HepG2 (cell line): ENCODE measurements around the gene SRCAP. TPM values are rescaled to one million over a fixed set of nuclear protein-coding genes. Genes with fewer than 3 reads are reported as not detected.

Experiments
- BRD4 ChIP-seq: sonication (generic); formaldehyde crosslinking; IDR thresholded peaks from 2 replicates; pipeline ENCODE4 v1.4.0; 2020; ENCODE audit warnings: missing genetic modification reagents
- CHD2 ChIP-seq: IDR thresholded peaks from 2 replicates; pipeline ENCODE4 v1.6.1; 2011; ENCODE audit warnings: low read depth, low read length, improper control_type of control experiment
- HMGXB4 ChIP-seq, 2 experiments: sonication (generic) in 1 of 2; formaldehyde crosslinking in 1 of 2; IDR thresholded peaks; 2 replicates each; pipeline versions ENCODE4 v1.4.0 to v1.6.1; 2018 to 2020; ENCODE audit warnings: missing genetic modification reagents in 2 of 2, borderline replicate concordance in 1 of 2, low read depth in 1 of 2, mild to moderate bottlenecking in 1 of 2, missing biosample characterization in 1 of 2
- HNRNPK ChIP-seq: fragments of 200-400 bp; formaldehyde crosslinking; IDR thresholded peaks from 2 replicates; pipeline ENCODE4 v1.6.1; 2018; ENCODE audit warnings: low read length, low read depth, moderate library complexity, mild to moderate bottlenecking; ENCODE audit not compliant: poor library complexity, severe bottlenecking
- MAZ ChIP-seq, 2 experiments: sonication (generic) in 1 of 2; formaldehyde crosslinking in 1 of 2; IDR thresholded peaks; 2 replicates each; pipeline versions ENCODE4 v1.5.0 to v1.6.1; 2012 to 2020; ENCODE audit warnings: low read depth in 2 of 2, mild to moderate bottlenecking in 2 of 2, borderline replicate concordance in 1 of 2, improper control_type of control experiment in 1 of 2, low read length in 1 of 2, missing genetic modification reagents in 1 of 2, moderate library complexity in 1 of 2
- NR0B2 ChIP-seq: sonication (generic); formaldehyde crosslinking; IDR thresholded peaks from 2 replicates; pipeline ENCODE4 v1.4.0; 2020; ENCODE audit warnings: mild to moderate bottlenecking, missing genetic modification reagents
- PRDM4 ChIP-seq: sonication (generic); formaldehyde crosslinking; IDR thresholded peaks from 2 replicates; pipeline ENCODE4 v1.9.0; 2021; ENCODE audit warnings: missing genetic modification reagents, borderline replicate concordance
- PTBP1 ChIP-seq: fragments of 200-400 bp; formaldehyde crosslinking; IDR thresholded peaks from 2 replicates; pipeline ENCODE4 v1.6.1; 2018; ENCODE audit warnings: low read length, low read depth; ENCODE audit not compliant: poor library complexity, severe bottlenecking
- RBAK ChIP-seq: sonication (generic); formaldehyde crosslinking; IDR thresholded peaks from 2 replicates; pipeline ENCODE4 v1.5.1; 2020; ENCODE audit warnings: mild to moderate bottlenecking, missing genetic modification reagents
- WIZ ChIP-seq: sonication (generic); formaldehyde crosslinking; IDR thresholded peaks from 2 replicates; pipeline ENCODE4 v1.5.1; 2020; ENCODE audit warnings: mild to moderate bottlenecking, missing genetic modification reagents
- ZBTB4 ChIP-seq: sonication (generic); formaldehyde crosslinking; IDR thresholded peaks from 2 replicates; pipeline ENCODE4 v1.4.0; 2020; ENCODE audit warnings: missing genetic modification reagents, mild to moderate bottlenecking, borderline replicate concordance
- polyA plus RNA-seq, 8 experiments: library from polyadenylated mRNA; depleted of rRNA in 3 of 8; stranded (reverse) in 7 of 8; unstranded in 1 of 8; fragments of >200 nt; fragmentation: Illumina TruSeq in 4 of 8; extraction: Trizol in 4 of 8; gene quantifications; 2 replicates each; pipeline versions ENCODE4 v1.2.1 to v1.2.3, GENCODE V29; 2011 to 2016; ENCODE audit warnings: low read depth in 4 of 8, missing spikeins in 1 of 8, mixed read lengths in 1 of 8; ENCODE audit not compliant: insufficient read depth in 1 of 8
- total RNA-seq, 5 experiments: library from RNA; depleted of rRNA; stranded (reverse); fragments of >200 nt; fragmentation: Illumina TruSeq; extraction: Trizol; gene quantifications; 2 replicates each; pipeline ENCODE4 v1.2.3, GENCODE V29; 2016; ENCODE audit warnings: low read depth in 1 of 5

Gene SRCAP
- total and polyA plus RNA-seq, 2 of the 13 experiments (the other 11 are each of a cell fraction or from before 2014, with no cell fraction given): 4.9 to 9.0 TPM

- TF ChIP-seq PTBP1 (peak; percentile 75), HNRNPK (peak; percentile 12), RBAK (CRISPR knock-in tag) (no peak), WIZ (CRISPR knock-in tag) (no peak), NR0B2 (0 out of 2 replicates have a peak, but pooled peaks have one; percentile 24), MAZ (IDR thresholded peaks at IDR 0.05; ENCODE audit: borderline replicate concordance, low read depth, low read length) (no peak; the same call in 1 of the 2 replicates), MAZ (CRISPR knock-in tag; IDR thresholded peaks at IDR 0.05; ENCODE audit: low read depth) (peak; percentile 16), BRD4 (no peak), PRDM4 (no peak), CHD2 (no peak), ZBTB4 (no peak), HMGXB4 (CRISPR knock-in tag; IDR thresholded peaks at IDR 0.05; ENCODE audit: borderline replicate concordance in 1 of 2, low read depth in 1 of 2) (no peak)
- TF ChIP-seq, all 625 proteins: peak for 25
Measured at GRCh38 chr16:30659507-30660423, 39.2 kb upstream of the SRCAP start (continued).
